ENCODE results near the gene GCC2. TPM values are rescaled to one million over a fixed set of nuclear protein-coding genes. Genes with fewer than 3 reads are reported as not detected.

The GCC2 gene
- total and polyA plus RNA-seq, 2 experiments from 2014 or later: 43.4 to 172 TPM

GRCh38 chr2:108399479-108399878, 49.5 kb upstream of the GCC2 start (continued):
- TF ChIP-seq REST (IDR thresholded peaks at IDR 0.05; ENCODE audit: unreplicated experiment) (no peak), ZNF114 (CRISPR knock-in tag; IDR thresholded peaks at IDR 0.05) (no peak), CREB1 (CRISPR knock-in tag; IDR thresholded peaks at IDR 0.05; ENCODE audit: low read depth) (no peak), CTCF (conservative IDR thresholded peaks at IDR 0.05; ENCODE audit: low read depth in 2 of 2) (no peak), EZH2 (IDR thresholded peaks at IDR 0.05; ENCODE audit: low read depth, unreplicated experiment) (no peak), ETS1 (IDR thresholded peaks at IDR 0.05) (no peak)

- H2AFZ ChIP-seq: no peak overlapping the region
- peaks cover 67% of the 10 kb centered on the region for H3K36me3 Mint-ChIP-seq (ENCODE audit: low read depth)
These were observed 47.2 kb upstream of the GCC2 start for GRCh38 chr2:108401800-108402199.

More at GRCh38 chr2:108401800-108402199, 47.2 kb upstream of the GCC2 start:
- peaks cover 16% of the 10 kb centered on the region for H3K4me1 ChIP-seq (ENCODE audit: insufficient read depth)
- no peaks in the 10 kb centered on the region for H3K27me3 Mint-ChIP-seq (ENCODE audit: insufficient read depth, low read depth, poor library complexity)
- 0 out of 2 replicates have a peak, but pooled peaks cover 6% of the 10 kb centered on the region for H3K9me2 ChIP-seq (ENCODE audit: insufficient read depth)
- H3K27me3 ChIP-seq (ENCODE audit: insufficient read depth): no peaks in the 10 kb centered on the region
- H3K27ac ChIP-seq (ENCODE audit: low read depth): no peak overlapping the region
- ATAC-seq (no peak), DNase-seq (ENCODE audit: low spot score) (no peak)
- no peak overlapping the region for H3K27ac Mint-ChIP-seq
- peaks cover 11% of the 10 kb centered on the region; the same call in 1 of the 2 replicates for H3K36me3 ChIP-seq (ENCODE audit: insufficient read depth)
- no peak overlapping the region for H3K4me3 Mint-ChIP-seq
- H3K79me2 ChIP-seq (replicated peaks; ENCODE audit: insufficient read depth): no peaks in the 10 kb centered on the region
- H4K20me1 ChIP-seq (replicated peaks; ENCODE audit: insufficient read depth): no peaks in the 10 kb centered on the region
- TF ChIP-seq ETS1 (IDR thresholded peaks at IDR 0.05) (no peak), ZNF331 (CRISPR knock-in tag; IDR thresholded peaks at IDR 0.05; ENCODE audit: low read depth) (no peak), EZH2 (IDR thresholded peaks at IDR 0.05; ENCODE audit: low read depth, unreplicated experiment) (no peak), STAT1 (IDR thresholded peaks at IDR 0.05; ENCODE audit: unreplicated experiment) (no peak), EZH2phosphoT487 (IDR thresholded peaks at IDR 0.05; ENCODE audit: unreplicated experiment) (no peak), POLR2AphosphoS5 (IDR thresholded peaks at IDR 0.05; ENCODE audit: low read depth) (no peak)
- peaks cover 69% of the 10 kb centered on the region for H3K9me3 Mint-ChIP-seq
- no peak overlapping the region for H3K4me3 ChIP-seq
- no peaks in the 10 kb centered on the region for H3F3A ChIP-seq (replicated peaks; ENCODE audit: low read depth)
- peaks cover 17% of the 10 kb centered on the region for H3K4me1 Mint-ChIP-seq
- H3K4me2 ChIP-seq: no peak overlapping the region
